Spleen (tissue), 11 donors: ENCODE measurements around the gene NHSL1. TPM values are rescaled to one million over a fixed set of nuclear protein-coding genes. Genes with fewer than 3 reads are reported as not detected.
A peak's percentile ranks its signal among the peaks of the same experiment; 100 is the strongest.

Source experiments
- DNase-seq: peaks from one replicate; pipeline ENCODE4 v3.0.0-alpha.2; 2020
- H3K27ac ChIP-seq, 8 donors: fragments of 200-600 bp; sonication (generic) in 7 of 8; 1 replicate in 4 of 8; 2 replicates in 4 of 8; pipeline versions ENCODE4 v1.5.0 to v1.8.0; 2016 to 2021; ENCODE audit warnings: inconsistent platforms in 4 of 8, mild to moderate bottlenecking in 4 of 8, moderate library complexity in 1 of 8
- H3K27me3 ChIP-seq, 7 donors: fragments of 200-600 bp; sonication (generic) in 6 of 7; replicated peaks in 1 of 7; 1 replicate in 4 of 7; 2 replicates in 3 of 7; pipeline versions ENCODE4 v1.5.0 to v1.8.0; 2016 to 2021; ENCODE audit warnings: inconsistent platforms in 3 of 7, mild to moderate bottlenecking in 1 of 7
- H3K36me3 ChIP-seq, 6 donors: fragments of 200-600 bp; sonication (generic) in 5 of 6; 1 replicate in 4 of 6; 2 replicates in 2 of 6; pipeline versions ENCODE4 v1.5.0 to v1.8.0; 2016 to 2021; ENCODE audit warnings: inconsistent platforms in 2 of 6
- H3K4me1 ChIP-seq, 6 donors: fragments of 200-600 bp; sonication (generic) in 5 of 6; 1 replicate in 3 of 6; 2 replicates in 3 of 6; pipeline versions ENCODE4 v1.5.0 to v1.8.0; 2016 to 2021; ENCODE audit warnings: inconsistent platforms in 3 of 6
- H3K4me3 ChIP-seq, 8 donors: fragments of 200-600 bp; sonication (generic) in 7 of 8; 1 replicate in 4 of 8; 2 replicates in 4 of 8; pipeline versions ENCODE4 v1.5.0 to v1.8.0; 2016 to 2021; ENCODE audit warnings: inconsistent platforms in 4 of 8, mild to moderate bottlenecking in 4 of 8, moderate library complexity in 2 of 8
- H3K9me3 ChIP-seq, 8 donors: fragments of 200-600 bp; sonication (generic) in 7 of 8; 1 replicate in 4 of 8; 2 replicates in 4 of 8; pipeline versions ENCODE4 v1.5.0 to v1.8.0; 2016 to 2021; ENCODE audit warnings: inconsistent platforms in 4 of 8
- POLR2A ChIP-seq, 3 donors: fragments of 450-650 bp; IDR thresholded peaks; one replicate each; pipeline ENCODE4 v1.5.1; 2017; ENCODE audit warnings: antibody characterized with exemption in 3 of 3, mild to moderate bottlenecking in 1 of 3
- POLR2AphosphoS5 ChIP-seq, 3 donors: sonication (generic); formaldehyde crosslinking; IDR thresholded peaks; one replicate each; pipeline ENCODE4 v1.5.1; 2017; ENCODE audit warnings: antibody characterized with exemption in 3 of 3
- WGBS, 5 donors: extraction: QIAGEN DNeasy Blood & Tissue Kit in 3 of 5; methylation state at CpG; one replicate each; pipeline versions ENCODE4 v1.1.5 to v1.1.7; 2013 to 2018; 5-methylcytosine and 5-hydroxymethylcytosine counted together
- intact Hi-C: fragments of 100-400 bp; cut with DNase I; formaldehyde crosslinking; loops from one replicate; pipeline ENCODE4 v1.15.0; 2023; ENCODE audit warnings: low total_unique reads
- polyA plus RNA-seq, 3 donors: library from polyadenylated mRNA; stranded (reverse); fragments of 200-250 nt; gene quantifications; one replicate each; pipeline ENCODE4 v1.2.1, GENCODE V29; 2013
- total RNA-seq, 7 donors: library from RNA; depleted of rRNA in 3 of 7; stranded (reverse); fragments of >200 nt in 3 of 7; fragmentation: NEBNext Ultra II Directional in 4 of 7; extraction: Animal tissue kit (Norgen Biotek cat#: 25700) in 4 of 7; gene quantifications; one replicate each; pipeline versions ENCODE4 v1.1.0 to v1.2.1, GENCODE V29; 2016 to 2021
- TF ChIP-seq, protein P1 (sequence below), 11 experiments: fragments of 200-600 bp in 7 of 11; fragments of 450-650 bp in 4 of 11; sonication (generic) in 4 of 11; IDR thresholded peaks in 8 of 11; conservative IDR thresholded peaks in 3 of 11; 1 replicate in 7 of 11; 2 replicates in 4 of 11; pipeline versions ENCODE4 v1.4.0 to v1.8.0; 2016 to 2021; ENCODE audit warnings: antibody characterized with exemption in 11 of 11, inconsistent platforms in 4 of 11, mild to moderate bottlenecking in 1 of 11
- donor health status: healthy with polysubstance abuse.
- donor health status: DM: no; HTN: no; CAD: no; lungs with moderate emphysema.
- donor health status: DM: no; HTN: no; CAD: no.
- donor health status: Bipolar disorder and iron deficiency.
- donor health status: healthy.
- donor health status: DM: no; HTN: no; CAD: no.
- donor health status: DM: yes; HTN: yes; CAD: no.

Gene NHSL1
- total and polyA plus RNA-seq, 10 donors, result 0.39 to 14.0 (median 6.7) TPM

- Histone ChIP-seq H3K4me1 (peaks cover 0 to 6% (median 0%) of the 10 kb centered on the region in 6 donors), H3K27ac (no peak overlapping the region), H3K27me3 (no peaks in the 10 kb centered on the region), H3K9me3 (peaks cover 0 to 3% (median 0%) of the 10 kb centered on the region in 8 donors), H3K4me3 (no peak overlapping the region), H3K36me3 (no peaks in the 10 kb centered on the region)
- TF ChIP-seq, protein P1, sequence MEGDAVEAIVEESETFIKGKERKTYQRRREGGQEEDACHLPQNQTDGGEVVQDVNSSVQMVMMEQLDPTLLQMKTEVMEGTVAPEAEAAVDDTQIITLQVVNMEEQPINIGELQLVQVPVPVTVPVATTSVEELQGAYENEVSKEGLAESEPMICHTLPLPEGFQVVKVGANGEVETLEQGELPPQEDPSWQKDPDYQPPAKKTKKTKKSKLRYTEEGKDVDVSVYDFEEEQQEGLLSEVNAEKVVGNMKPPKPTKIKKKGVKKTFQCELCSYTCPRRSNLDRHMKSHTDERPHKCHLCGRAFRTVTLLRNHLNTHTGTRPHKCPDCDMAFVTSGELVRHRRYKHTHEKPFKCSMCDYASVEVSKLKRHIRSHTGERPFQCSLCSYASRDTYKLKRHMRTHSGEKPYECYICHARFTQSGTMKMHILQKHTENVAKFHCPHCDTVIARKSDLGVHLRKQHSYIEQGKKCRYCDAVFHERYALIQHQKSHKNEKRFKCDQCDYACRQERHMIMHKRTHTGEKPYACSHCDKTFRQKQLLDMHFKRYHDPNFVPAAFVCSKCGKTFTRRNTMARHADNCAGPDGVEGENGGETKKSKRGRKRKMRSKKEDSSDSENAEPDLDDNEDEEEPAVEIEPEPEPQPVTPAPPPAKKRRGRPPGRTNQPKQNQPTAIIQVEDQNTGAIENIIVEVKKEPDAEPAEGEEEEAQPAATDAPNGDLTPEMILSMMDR (IDR thresholded peaks at IDR 0.05 in 8 of 11, conservative IDR thresholded peaks at IDR 0.05 in 3 of 11), result no peak
- TF ChIP-seq POLR2AphosphoS5 (IDR thresholded peaks at IDR 0.05) (no peak), POLR2A (IDR thresholded peaks at IDR 0.05) (no peak)
- intact Hi-C loops, result loop anchor here (5.0 kb wide), 2 partner anchors 88 to 398 kb away; no protein-coding TSS in a partner anchor
- WGBS, 5 donors, result 74 to 80% (median 76%) methylated on average over 9 of the region's 9 CpGs
- no peak for DNase-seq
Measured at GRCh38 chr6:138514860-138515540, 15.7 kb upstream of the NHSL1 start.

DNA sequence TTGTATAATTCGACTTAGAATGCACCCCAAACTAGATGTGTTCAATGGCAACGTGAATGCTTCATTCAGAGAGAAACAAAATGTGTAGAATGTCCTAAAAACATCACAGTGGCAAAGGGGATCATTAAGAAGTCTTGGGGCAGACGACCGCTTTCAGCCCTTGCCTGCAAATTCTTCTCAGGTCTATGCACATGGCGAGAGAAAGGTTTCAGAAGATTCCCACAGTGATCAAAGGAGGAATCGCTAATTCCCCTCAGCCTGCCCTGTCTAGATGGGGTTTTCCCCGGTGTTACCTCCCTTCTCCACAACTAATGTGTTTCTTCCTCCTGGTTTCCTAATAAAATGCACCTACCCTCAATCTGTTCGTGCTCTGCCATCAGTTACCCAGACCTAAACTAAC is 13.3 kb upstream of the NHSL1 start:
- intact Hi-C loops, result no loop called here

GRCh38 chr6:138510093-138510492 is 10.8 kb upstream of the NHSL1 start:
- no peak for DNase-seq
- intact Hi-C loops, result no loop called here
- H3K27ac ChIP-seq, result no peak overlapping the region
- no peaks in the 10 kb centered on the region for H3K27me3 ChIP-seq
- H3K36me3 ChIP-seq, result no peaks in the 10 kb centered on the region
- no peak for TF ChIP-seq POLR2A (IDR thresholded peaks at IDR 0.05)
- TF ChIP-seq POLR2AphosphoS5 (IDR thresholded peaks at IDR 0.05), result no peak
- TF ChIP-seq, protein P1 (IDR thresholded peaks at IDR 0.05 in 8 of 11, conservative IDR thresholded peaks at IDR 0.05 in 3 of 11), result no peak
- no peak overlapping the region for H3K4me3 ChIP-seq
- peaks cover 0 to 7% (median 0%) of the 10 kb centered on the region in 6 donors for H3K4me1 ChIP-seq
- WGBS, 5 donors, result 75 to 86% (median 81%) methylated on average over 3 of the region's 3 CpGs
- H3K9me3 ChIP-seq, result no peaks in the 10 kb centered on the region

More for the DNA sequence above, 13.3 kb upstream of the NHSL1 start:
- 78 to 87% (median 84%) methylated on average over 8 of the region's 8 CpGs for WGBS, 5 donors
- DNase-seq, result no peak
- Histone ChIP-seq H3K27ac (no peak overlapping the region), H3K36me3 (no peaks in the 10 kb centered on the region), H3K4me3 (no peak overlapping the region), H3K27me3 (no peaks in the 10 kb centered on the region), H3K4me1 (peaks cover 0 to 11% (median 0%) of the 10 kb centered on the region in 6 donors), H3K9me3 (peaks cover 0 to under 1% (median 0%) of the 10 kb centered on the region in 8 donors)
- TF ChIP-seq POLR2A (IDR thresholded peaks at IDR 0.05), result no peak
- TF ChIP-seq, protein P1 (IDR thresholded peaks at IDR 0.05 in 8 of 11, conservative IDR thresholded peaks at IDR 0.05 in 3 of 11), result no peak
- TF ChIP-seq POLR2AphosphoS5 (IDR thresholded peaks at IDR 0.05), result no peak

DNA sequence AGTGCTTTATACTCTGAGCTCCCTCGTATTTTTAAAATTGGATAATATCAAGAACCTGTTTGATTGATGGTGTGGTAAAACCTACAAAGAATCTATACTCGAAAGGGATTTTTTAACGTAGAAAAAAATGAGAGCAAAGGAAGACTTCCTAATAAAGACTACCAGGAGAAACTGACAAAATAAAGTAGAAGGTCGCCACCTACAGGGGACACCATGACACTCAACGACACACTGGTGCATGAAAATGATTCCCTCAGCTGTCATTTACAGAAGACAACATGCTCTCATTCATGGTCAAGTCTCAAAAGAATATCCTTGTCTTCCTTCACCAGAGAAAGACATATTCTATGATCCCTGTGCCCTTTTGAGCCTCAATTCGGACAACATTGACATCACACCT is 10.1 kb upstream of the NHSL1 start:
- DNase-seq, result no peak
- TF ChIP-seq POLR2A (IDR thresholded peaks at IDR 0.05) (no peak), POLR2AphosphoS5 (IDR thresholded peaks at IDR 0.05) (no peak)
- TF ChIP-seq, protein P1 (IDR thresholded peaks at IDR 0.05 in 8 of 11, conservative IDR thresholded peaks at IDR 0.05 in 3 of 11), result peak in 10 of 11 experiments; percentile 14 to 66 (median 55)
- Histone ChIP-seq H3K4me1 (peaks cover 0 to 5% (median 0%) of the 10 kb centered on the region in 6 donors), H3K4me3 (no peak overlapping the region), H3K27me3 (no peaks in the 10 kb centered on the region), H3K27ac (no peak overlapping the region), H3K36me3 (no peaks in the 10 kb centered on the region), H3K9me3 (no peaks in the 10 kb centered on the region)
- intact Hi-C loops, result no loop called here
- 20 to 35% (median 25%) methylated on average over 6 of the region's 6 CpGs for WGBS, 5 donors
